HepG2 (cell line): ENCODE data around the gene LRRC27. TPM values are rescaled to one million over a fixed set of nuclear protein-coding genes. Genes with fewer than 3 reads are reported as not detected.

Source experiments
- FOSL2 ChIP-seq: sonication (generic); formaldehyde crosslinking; IDR thresholded peaks from 2 replicates; pipeline ENCODE4 v1.4.0; 2020; ENCODE audit warnings: missing genetic modification reagents
- HDAC2 ChIP-seq: sonication (generic); formaldehyde crosslinking; IDR thresholded peaks from 2 replicates; pipeline ENCODE4 v1.4.0; 2020; ENCODE audit warnings: missing genetic modification reagents
- HOXA3 ChIP-seq: sonication (generic); formaldehyde crosslinking; IDR thresholded peaks from 2 replicates; pipeline ENCODE4 v1.5.0; 2020; ENCODE audit warnings: missing genetic modification reagents
- LCORL ChIP-seq, 2 experiments: fragments of 450-650 bp in 1 of 2; sonication (generic) in 1 of 2; formaldehyde crosslinking in 1 of 2; IDR thresholded peaks; 2 replicates each; pipeline versions ENCODE4 v1.5.0 to v1.6.1; 2017 to 2020; ENCODE audit warnings: antibody characterized with exemption in 1 of 2, missing genetic modification reagents in 1 of 2
- MAF1 ChIP-seq: sonication (generic); formaldehyde crosslinking; IDR thresholded peaks from 2 replicates; pipeline ENCODE4 v1.5.0; 2020; ENCODE audit warnings: missing genetic modification reagents, borderline replicate concordance
- MYC ChIP-seq: sonication (generic); formaldehyde crosslinking; IDR thresholded peaks from 2 replicates; pipeline ENCODE4 v1.9.0; 2021; ENCODE audit warnings: missing genetic modification reagents, borderline replicate concordance
- NCOA5 ChIP-seq: sonication (generic); formaldehyde crosslinking; IDR thresholded peaks from 2 replicates; pipeline ENCODE4 v1.4.0; 2020; ENCODE audit warnings: missing genetic modification reagents
- NR2F6 ChIP-seq, 2 experiments: IDR thresholded peaks; 2 replicates each; pipeline ENCODE4 v1.6.1; 2016; ENCODE audit warnings: antibody characterized with exemption in 1 of 2, mild to moderate bottlenecking in 1 of 2
- PHF5A ChIP-seq: IDR thresholded peaks from one replicate; pipeline ENCODE4 v1.6.1; 2018; ENCODE audit warnings: low read depth, missing genetic modification reagents; ENCODE audit not compliant: unreplicated experiment
- REPIN1 ChIP-seq: sonication (generic); formaldehyde crosslinking; IDR thresholded peaks from 2 replicates; pipeline ENCODE4 v1.8.0; 2022; ENCODE audit warnings: missing genetic modification reagents, low read depth, mild to moderate bottlenecking, borderline replicate concordance
- SP1 ChIP-seq, 2 experiments: fragments of 450-650 bp in 1 of 2; sonication (generic) in 1 of 2; formaldehyde crosslinking in 1 of 2; IDR thresholded peaks; 2 replicates each; pipeline versions ENCODE4 v1.4.0 to v1.6.1; 2016 to 2020; ENCODE audit warnings: missing genetic modification reagents in 1 of 2
- SP5 ChIP-seq: IDR thresholded peaks from 2 replicates; pipeline ENCODE4 v1.6.1; 2016; ENCODE audit warnings: low read depth, borderline replicate concordance
- STAG1 ChIP-seq: sonication (generic); formaldehyde crosslinking; IDR thresholded peaks from 2 replicates; pipeline ENCODE4 v1.4.0; 2020; ENCODE audit warnings: missing genetic modification reagents
- TOE1 ChIP-seq: sonication (generic); formaldehyde crosslinking; IDR thresholded peaks from 2 replicates; pipeline ENCODE4 v1.4.0; 2020; ENCODE audit warnings: mild to moderate bottlenecking, missing genetic modification reagents
- TOPORS ChIP-seq: sonication (generic); formaldehyde crosslinking; IDR thresholded peaks from 2 replicates; pipeline ENCODE4 v1.8.0; 2023; ENCODE audit warnings: mild to moderate bottlenecking, missing genetic modification reagents
- ZBTB7A ChIP-seq: sonication (generic); formaldehyde crosslinking; IDR thresholded peaks from 2 replicates; pipeline ENCODE4 v1.8.0; 2022; ENCODE audit warnings: mild to moderate bottlenecking, missing genetic modification reagents
- ZNF251 ChIP-seq: sonication (generic); formaldehyde crosslinking; IDR thresholded peaks from 2 replicates; pipeline ENCODE4 v1.9.0; 2021; ENCODE audit warnings: mild to moderate bottlenecking, missing genetic modification reagents
- ZNF274 ChIP-seq: sonication (generic); formaldehyde crosslinking; IDR thresholded peaks from 2 replicates; pipeline ENCODE4 v1.5.1; 2020; ENCODE audit warnings: mild to moderate bottlenecking, missing genetic modification reagents
- ZNF446 ChIP-seq: sonication (generic); formaldehyde crosslinking; IDR thresholded peaks from 2 replicates; pipeline ENCODE4 v1.5.0; 2020; ENCODE audit warnings: mild to moderate bottlenecking, missing genetic modification reagents
- ZNF549 ChIP-seq: sonication (generic); formaldehyde crosslinking; IDR thresholded peaks from 2 replicates; pipeline ENCODE4 v1.5.0; 2020; ENCODE audit warnings: missing genetic modification reagents
- ZNF567 ChIP-seq: sonication (generic); formaldehyde crosslinking; IDR thresholded peaks from 2 replicates; pipeline ENCODE4 v1.8.1; 2023; ENCODE audit warnings: mild to moderate bottlenecking, missing genetic modification reagents, borderline replicate concordance
- ZNF670 ChIP-seq: sonication (generic); formaldehyde crosslinking; IDR thresholded peaks from 2 replicates; pipeline ENCODE4 v1.8.0; 2022; ENCODE audit warnings: mild to moderate bottlenecking, missing genetic modification reagents, borderline replicate concordance
- ZNF768 ChIP-seq: sonication (generic); formaldehyde crosslinking; IDR thresholded peaks from 2 replicates; pipeline ENCODE4 v1.4.0; 2020; ENCODE audit warnings: missing genetic modification reagents
- ZNF83 ChIP-seq: sonication (generic); formaldehyde crosslinking; IDR thresholded peaks from 2 replicates; pipeline ENCODE4 v1.4.0; 2020; ENCODE audit warnings: missing genetic modification reagents, mild to moderate bottlenecking, borderline replicate concordance
- ZSCAN21 ChIP-seq: sonication (generic); formaldehyde crosslinking; IDR thresholded peaks from 2 replicates; pipeline ENCODE4 v1.8.0; 2022; ENCODE audit warnings: mild to moderate bottlenecking, missing genetic modification reagents, moderate library complexity, borderline replicate concordance
- polyA plus RNA-seq, 8 experiments: library from polyadenylated mRNA; depleted of rRNA in 3 of 8; stranded (reverse) in 7 of 8; unstranded in 1 of 8; fragments of >200 nt; fragmentation: Illumina TruSeq in 4 of 8; extraction: Trizol in 4 of 8; gene quantifications; 2 replicates each; pipeline versions ENCODE4 v1.2.1 to v1.2.3, GENCODE V29; 2011 to 2016; ENCODE audit warnings: low read depth in 4 of 8, missing spikeins in 1 of 8, mixed read lengths in 1 of 8; ENCODE audit not compliant: insufficient read depth in 1 of 8
- total RNA-seq, 5 experiments: library from RNA; depleted of rRNA; stranded (reverse); fragments of >200 nt; fragmentation: Illumina TruSeq; extraction: Trizol; gene quantifications; 2 replicates each; pipeline ENCODE4 v1.2.3, GENCODE V29; 2016; ENCODE audit warnings: low read depth in 1 of 5
- TF ChIP-seq, protein P1 (sequence below): sonication (generic); formaldehyde crosslinking; IDR thresholded peaks from 2 replicates; pipeline ENCODE4 v1.5.0; 2020; ENCODE audit warnings: mild to moderate bottlenecking, missing genetic modification reagents, moderate library complexity
- TF ChIP-seq, protein P2 (sequence below): IDR thresholded peaks from 2 replicates; pipeline ENCODE4 v1.6.1; 2016; ENCODE audit warnings: mild to moderate bottlenecking, missing biosample characterization, missing genetic modification reagents
- TF ChIP-seq, protein P3 (sequence below), 2 experiments: sonication (generic) in 1 of 2; formaldehyde crosslinking in 1 of 2; IDR thresholded peaks; 2 replicates each; pipeline versions ENCODE4 v1.4.0 to v1.6.1; 2018 to 2020; ENCODE audit warnings: missing genetic modification reagents in 2 of 2, borderline replicate concordance in 1 of 2, low read depth in 1 of 2, mild to moderate bottlenecking in 1 of 2, missing biosample characterization in 1 of 2

Gene LRRC27
- total and polyA plus RNA-seq, 2 of the 13 experiments (the other 11 are each of a cell fraction or from before 2014, with no cell fraction given), result 4.2 to 4.6 TPM

DNA sequence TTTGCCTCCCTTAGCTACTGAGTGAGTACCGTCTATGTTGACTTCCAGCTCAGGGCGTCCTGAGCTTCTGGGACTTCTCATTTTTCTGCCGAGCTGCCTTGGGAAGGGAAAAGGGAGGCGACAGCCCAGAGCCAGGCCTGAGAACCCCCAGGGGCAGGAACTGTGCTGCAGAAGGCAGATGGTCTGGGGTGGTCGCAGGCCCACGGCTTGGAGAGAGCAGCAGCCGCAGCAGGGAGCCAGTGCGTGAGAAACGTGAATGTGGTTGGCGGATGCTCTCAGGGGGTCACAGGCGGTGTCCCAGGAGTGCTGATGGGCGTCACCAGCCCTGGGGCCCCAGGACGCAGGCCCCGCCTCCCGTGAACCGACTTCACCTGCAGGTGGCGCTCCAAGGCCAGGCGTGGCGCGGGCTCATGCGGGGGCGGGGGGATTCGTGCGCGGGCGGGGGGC lies 55.8 kb downstream of the LRRC27 start (continued):
- TF ChIP-seq ZNF251 (no peak), ZNF446 (no peak), ZNF567 (CRISPR knock-in tag) (no peak), STAG1 (CRISPR knock-in tag) (peak; percentile 77), SP1 (IDR thresholded peaks at IDR 0.05) (no peak), SP1 (CRISPR knock-in tag; IDR thresholded peaks at IDR 0.05) (peak; percentile 92), MYC (CRISPR knock-in tag) (peak; percentile 17; the same call in 1 of the 2 replicates), ZNF83 (CRISPR knock-in tag) (no peak), NCOA5 (CRISPR knock-in tag) (no peak), FOSL2 (CRISPR knock-in tag) (peak; percentile 30), PHF5A (CRISPR knock-in tag) (no peak), ZNF274 (CRISPR knock-in tag) (no peak), ZBTB7A (peak; percentile 78; the same call in 1 of the 2 replicates), ZNF768 (CRISPR knock-in tag) (peak; percentile 46; the same call in 1 of the 2 replicates), REPIN1 (0 out of 2 replicates have a peak, but pooled peaks have one; percentile 29), ZSCAN21 (0 out of 2 replicates have a peak, but pooled peaks have one; percentile 37), ZNF549 (CRISPR knock-in tag) (no peak), NR2F6 (IDR thresholded peaks at IDR 0.05) (no peak), NR2F6 (CRISPR knock-in tag; IDR thresholded peaks at IDR 0.05) (peak; percentile 18; the same call in 1 of the 2 replicates), ZNF670 (CRISPR knock-in tag) (no peak), HOXA3 (CRISPR knock-in tag) (peak; percentile 23; the same call in 1 of the 2 replicates), HDAC2 (CRISPR knock-in tag) (no peak), SP5 (peak; percentile 41; the same call in 1 of the 2 replicates), LCORL (IDR thresholded peaks at IDR 0.05) (no peak), LCORL (CRISPR knock-in tag; IDR thresholded peaks at IDR 0.05) (peak; percentile 43; the same call in 1 of the 2 replicates), MAF1 (CRISPR knock-in tag) (no peak), TOE1 (CRISPR knock-in tag) (no peak), TOPORS (no peak)
- TF ChIP-seq, protein P1, sequence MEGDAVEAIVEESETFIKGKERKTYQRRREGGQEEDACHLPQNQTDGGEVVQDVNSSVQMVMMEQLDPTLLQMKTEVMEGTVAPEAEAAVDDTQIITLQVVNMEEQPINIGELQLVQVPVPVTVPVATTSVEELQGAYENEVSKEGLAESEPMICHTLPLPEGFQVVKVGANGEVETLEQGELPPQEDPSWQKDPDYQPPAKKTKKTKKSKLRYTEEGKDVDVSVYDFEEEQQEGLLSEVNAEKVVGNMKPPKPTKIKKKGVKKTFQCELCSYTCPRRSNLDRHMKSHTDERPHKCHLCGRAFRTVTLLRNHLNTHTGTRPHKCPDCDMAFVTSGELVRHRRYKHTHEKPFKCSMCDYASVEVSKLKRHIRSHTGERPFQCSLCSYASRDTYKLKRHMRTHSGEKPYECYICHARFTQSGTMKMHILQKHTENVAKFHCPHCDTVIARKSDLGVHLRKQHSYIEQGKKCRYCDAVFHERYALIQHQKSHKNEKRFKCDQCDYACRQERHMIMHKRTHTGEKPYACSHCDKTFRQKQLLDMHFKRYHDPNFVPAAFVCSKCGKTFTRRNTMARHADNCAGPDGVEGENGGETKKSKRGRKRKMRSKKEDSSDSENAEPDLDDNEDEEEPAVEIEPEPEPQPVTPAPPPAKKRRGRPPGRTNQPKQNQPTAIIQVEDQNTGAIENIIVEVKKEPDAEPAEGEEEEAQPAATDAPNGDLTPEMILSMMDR, result peak; percentile 89
- TF ChIP-seq, protein P2, sequence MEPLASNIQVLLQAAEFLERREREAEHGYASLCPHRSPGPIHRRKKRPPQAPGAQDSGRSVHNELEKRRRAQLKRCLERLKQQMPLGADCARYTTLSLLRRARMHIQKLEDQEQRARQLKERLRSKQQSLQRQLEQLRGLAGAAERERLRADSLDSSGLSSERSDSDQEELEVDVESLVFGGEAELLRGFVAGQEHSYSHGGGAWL (CRISPR knock-in tag), result 0 out of 2 replicates have a peak, but pooled peaks have one; percentile 37
- TF ChIP-seq, protein P3, sequence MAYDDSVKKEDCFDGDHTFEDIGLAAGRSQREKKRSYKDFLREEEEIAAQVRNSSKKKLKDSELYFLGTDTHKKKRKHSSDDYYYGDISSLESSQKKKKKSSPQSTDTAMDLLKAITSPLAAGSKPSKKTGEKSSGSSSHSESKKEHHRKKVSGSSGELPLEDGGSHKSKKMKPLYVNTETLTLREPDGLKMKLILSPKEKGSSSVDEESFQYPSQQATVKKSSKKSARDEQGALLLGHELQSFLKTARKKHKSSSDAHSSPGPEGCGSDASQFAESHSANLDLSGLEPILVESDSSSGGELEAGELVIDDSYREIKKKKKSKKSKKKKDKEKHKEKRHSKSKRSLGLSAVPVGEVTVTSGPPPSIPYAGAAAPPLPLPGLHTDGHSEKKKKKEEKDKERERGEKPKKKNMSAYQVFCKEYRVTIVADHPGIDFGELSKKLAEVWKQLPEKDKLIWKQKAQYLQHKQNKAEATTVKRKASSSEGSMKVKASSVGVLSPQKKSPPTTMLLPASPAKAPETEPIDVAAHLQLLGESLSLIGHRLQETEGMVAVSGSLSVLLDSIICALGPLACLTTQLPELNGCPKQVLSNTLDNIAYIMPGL (CRISPR knock-in tag; IDR thresholded peaks at IDR 0.05; ENCODE audit: borderline replicate concordance in 1 of 2, low read depth in 1 of 2), result 0 out of 4 replicates have a peak, but pooled peaks of 1 of the 2 experiments have one; percentile 54
